ENCODE data around the gene PLXNB1. TPM values are rescaled to one million over a fixed set of nuclear protein-coding genes. Genes with fewer than 3 reads are reported as not detected.
A peak's percentile ranks its signal among the peaks of the same experiment; 100 is the strongest.
"Not testable (repeated sequence)": the region's sequence is repeated elsewhere in the genome, so short reads cannot be mapped to it uniquely, and the experiment has no call there.

Gene PLXNB1
- total and polyA plus RNA-seq, 7 donors: 2.3 to 6.1 (median 2.5) TPM

DNA sequence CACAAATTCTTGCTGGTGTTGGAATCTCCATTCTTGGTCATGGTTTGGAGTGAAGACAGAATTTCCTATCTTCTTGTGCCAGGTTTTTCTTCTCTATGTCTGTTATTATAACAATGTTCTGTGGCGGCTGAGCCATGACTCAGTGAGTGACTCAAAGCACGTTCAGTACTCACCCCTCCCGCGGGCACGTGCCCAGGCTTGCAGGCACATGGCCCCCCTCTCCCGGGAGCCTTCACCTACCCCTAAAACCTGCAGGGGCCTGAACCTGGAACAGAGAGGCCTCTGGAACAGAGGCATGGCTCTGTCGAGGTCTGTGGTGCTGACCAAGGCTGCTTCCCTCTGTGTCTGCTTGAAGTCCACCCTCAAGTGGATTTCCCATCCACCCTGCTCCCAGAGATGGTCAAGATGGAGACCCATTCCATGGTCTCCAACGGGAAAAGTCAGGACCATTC, 27.6 kb downstream of the PLXNB1 start:
- no peaks in the 10 kb centered on the region for H3K4me1 ChIP-seq
- DNase-seq: peak; percentile 89 to 91
- intact Hi-C loops (cut with DNase I): loop anchor here in 1 of 2 donors (5.0 kb wide), 1 partner anchor 145 kb away; no protein-coding TSS in a partner anchor
- no peaks in the 10 kb centered on the region for H3K9me3 ChIP-seq
- H3K27ac ChIP-seq: peak overlapping the region; percentile 23
- no peak overlapping the region for H3K4me3 ChIP-seq
- TF ChIP-seq, protein P1, sequence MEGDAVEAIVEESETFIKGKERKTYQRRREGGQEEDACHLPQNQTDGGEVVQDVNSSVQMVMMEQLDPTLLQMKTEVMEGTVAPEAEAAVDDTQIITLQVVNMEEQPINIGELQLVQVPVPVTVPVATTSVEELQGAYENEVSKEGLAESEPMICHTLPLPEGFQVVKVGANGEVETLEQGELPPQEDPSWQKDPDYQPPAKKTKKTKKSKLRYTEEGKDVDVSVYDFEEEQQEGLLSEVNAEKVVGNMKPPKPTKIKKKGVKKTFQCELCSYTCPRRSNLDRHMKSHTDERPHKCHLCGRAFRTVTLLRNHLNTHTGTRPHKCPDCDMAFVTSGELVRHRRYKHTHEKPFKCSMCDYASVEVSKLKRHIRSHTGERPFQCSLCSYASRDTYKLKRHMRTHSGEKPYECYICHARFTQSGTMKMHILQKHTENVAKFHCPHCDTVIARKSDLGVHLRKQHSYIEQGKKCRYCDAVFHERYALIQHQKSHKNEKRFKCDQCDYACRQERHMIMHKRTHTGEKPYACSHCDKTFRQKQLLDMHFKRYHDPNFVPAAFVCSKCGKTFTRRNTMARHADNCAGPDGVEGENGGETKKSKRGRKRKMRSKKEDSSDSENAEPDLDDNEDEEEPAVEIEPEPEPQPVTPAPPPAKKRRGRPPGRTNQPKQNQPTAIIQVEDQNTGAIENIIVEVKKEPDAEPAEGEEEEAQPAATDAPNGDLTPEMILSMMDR (IDR thresholded peaks at IDR 0.05): no peak
- peaks cover 0 to 5% (median 0%) of the 10 kb centered on the region in 3 donors for H3K27me3 ChIP-seq (ENCODE audit: insufficient read depth in 3 of 3, low read length in 2 of 3)
- peak in 3 of 4 donors; percentile 75 to 85 (median 80) for ATAC-seq
- H3K36me3 ChIP-seq (ENCODE audit: insufficient read depth in 1 of 2, low read depth in 1 of 2): no peaks in the 10 kb centered on the region
- 23 to 36% (median 25%) methylated on average over 8 of the region's 8 CpGs for WGBS, 3 donors

DNA sequence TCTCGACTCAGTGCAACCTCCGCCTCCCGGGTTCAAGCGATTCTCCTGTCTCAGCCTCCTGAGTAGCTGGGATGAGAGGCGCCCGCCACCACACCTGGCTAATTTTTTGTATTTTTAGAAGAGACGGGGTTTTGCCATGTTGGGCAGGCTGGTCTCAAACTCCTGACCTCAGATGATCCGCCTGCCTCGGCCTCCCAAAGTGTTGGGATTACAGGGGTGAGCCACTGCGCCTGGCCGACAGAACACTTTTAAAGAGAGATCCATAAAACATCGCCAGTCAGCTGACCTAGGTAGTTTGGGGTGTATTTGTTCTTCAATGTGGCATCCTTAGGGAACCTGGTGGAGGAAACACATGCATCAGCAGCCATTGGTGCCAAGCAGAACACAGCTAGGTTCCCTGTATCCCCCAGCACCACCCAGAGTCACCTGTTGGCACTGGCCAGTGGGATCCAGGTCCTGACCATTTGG, 28.4 kb downstream of the PLXNB1 start:
- H3K4me3 ChIP-seq; H3K27ac ChIP-seq; H3K27me3 ChIP-seq (ENCODE audit: insufficient read depth in 3 of 3, low read length in 2 of 3); H3K4me1 ChIP-seq; H3K36me3 ChIP-seq (ENCODE audit: insufficient read depth in 1 of 2, low read depth in 1 of 2); H3K9me3 ChIP-seq; ATAC-seq: not testable (repeated sequence)
- intact Hi-C loops (cut with DNase I): loop anchor here (1.0 to 5.0 kb wide), 3 partner anchors 33 to 146 kb away; no protein-coding TSS in a partner anchor
- DNase-seq: peak in 1 of 2 donors; percentile 4
- WGBS, 3 donors: 84 to 93% (median 91%) methylated on average over 12 of the region's 12 CpGs

DNA sequence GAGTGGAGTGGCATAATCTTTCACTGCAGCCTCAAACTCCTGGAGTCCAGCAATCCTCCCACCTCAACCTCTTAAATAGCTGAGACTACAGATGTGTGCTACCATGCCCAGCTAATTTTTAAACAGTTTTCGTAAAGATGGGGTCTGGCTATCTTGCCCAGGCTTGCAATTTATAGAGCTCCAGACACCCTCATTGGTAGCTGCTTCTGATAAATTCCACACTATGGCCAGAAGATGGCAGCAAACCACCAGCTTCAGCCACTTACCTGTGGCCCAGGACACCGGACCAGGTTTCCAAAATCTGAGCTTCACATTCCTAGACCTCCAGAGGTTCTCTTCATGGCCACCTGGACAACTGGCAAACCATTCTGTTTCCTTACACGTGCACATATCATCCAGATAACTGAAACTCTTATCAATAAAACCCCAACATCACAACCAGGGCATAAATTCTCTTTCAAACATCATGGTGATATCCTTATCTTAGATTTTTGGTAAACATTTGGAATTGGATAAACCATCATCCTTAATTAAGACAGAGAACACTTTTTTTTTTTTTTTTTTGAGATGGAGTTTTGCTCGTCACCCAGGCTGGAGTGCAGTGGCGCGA, 29.0 kb downstream of the PLXNB1 start:
- peak; percentile 28 to 56 for DNase-seq
- WGBS, 3 donors: 60 to 62% (median 60%) methylated on average over 6 of the region's 6 CpGs
- H3K27me3 ChIP-seq (ENCODE audit: insufficient read depth in 3 of 3, low read length in 2 of 3): peaks cover 0 to 5% (median 0%) of the 10 kb centered on the region in 3 donors
- H3K9me3 ChIP-seq: no peaks in the 10 kb centered on the region
- no peak overlapping the region for H3K27ac ChIP-seq
- peak; percentile 61 to 87 (median 68) for ATAC-seq
- H3K4me1 ChIP-seq: no peaks in the 10 kb centered on the region
- intact Hi-C loops (cut with DNase I): loop anchor here (1.0 to 5.0 kb wide), 3 partner anchors 33 to 146 kb away; no protein-coding TSS in a partner anchor
- H3K36me3 ChIP-seq (ENCODE audit: insufficient read depth in 1 of 2, low read depth in 1 of 2): no peaks in the 10 kb centered on the region
- no peak overlapping the region for H3K4me3 ChIP-seq
- TF ChIP-seq, protein P1 (IDR thresholded peaks at IDR 0.05): peak; percentile 72

DNA sequence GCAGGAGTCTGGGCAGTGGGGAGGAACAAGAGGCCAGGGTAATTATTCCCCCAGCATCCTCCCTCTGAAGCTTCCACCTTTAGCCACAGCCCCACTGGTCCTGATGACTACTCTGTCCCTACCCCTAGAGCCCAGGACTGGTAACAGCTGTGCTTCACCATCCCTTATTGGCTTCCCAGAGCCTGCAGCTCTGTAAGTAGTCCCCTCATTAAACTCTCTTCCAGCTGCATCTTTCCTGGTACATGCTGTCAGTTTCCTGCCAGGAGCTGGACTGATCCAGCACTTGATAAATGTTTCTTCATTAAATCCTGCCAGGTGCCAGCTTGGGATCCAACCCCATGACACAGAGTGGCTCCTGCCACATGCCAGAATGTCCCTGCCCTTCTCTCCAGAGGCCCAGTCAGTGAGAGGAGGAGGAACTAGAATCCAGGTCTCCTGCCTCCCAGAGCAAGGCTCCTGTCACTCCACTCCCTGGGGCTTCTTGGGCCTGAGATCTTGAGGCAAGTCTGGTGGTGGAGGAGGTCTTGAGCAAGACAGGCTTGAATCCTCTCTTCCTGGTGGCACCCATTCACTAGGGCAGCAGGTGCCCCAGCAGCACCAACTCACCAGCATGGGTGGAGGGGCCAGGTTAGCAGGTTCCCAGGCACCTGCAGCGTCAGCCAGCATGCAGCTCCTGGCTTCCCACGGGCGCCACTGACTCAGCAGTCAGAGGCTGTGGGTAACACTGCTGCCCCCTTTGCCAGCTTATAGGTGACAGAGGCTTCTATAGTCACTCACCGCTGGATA, 30.3 kb downstream of the PLXNB1 start:
- Histone ChIP-seq H3K4me1 (no peaks in the 10 kb centered on the region), H3K9me3 (no peaks in the 10 kb centered on the region), H3K27ac (no peak overlapping the region), H3K27me3 (ENCODE audit: insufficient read depth in 3 of 3, low read length in 2 of 3) (peaks cover 0 to 5% (median 0%) of the 10 kb centered on the region in 3 donors), H3K4me3 (no peak overlapping the region), H3K36me3 (ENCODE audit: insufficient read depth in 1 of 2, low read depth in 1 of 2) (no peaks in the 10 kb centered on the region)
- intact Hi-C loops (cut with DNase I): loop anchor here in 1 of 2 donors (5.0 kb wide), 2 partner anchors 127 to 148 kb away; no protein-coding TSS in a partner anchor
- 66 to 76% (median 73%) methylated on average over 4 of the region's 4 CpGs for WGBS, 3 donors
- TF ChIP-seq, protein P1 (IDR thresholded peaks at IDR 0.05): no peak
- DNase-seq (peak in 1 of 2 donors; percentile 14), ATAC-seq (no peak)

Data from psoas muscle (tissue), 8 donors.